Neural progenitor cell (in vitro differentiated cells): Measurements from ENCODE around the gene TYMP.

ENCODE experiments used
- EZH2 ChIP-seq: fragments of 200-600 bp; sonication (generic); IDR thresholded peaks from 2 replicates; pipeline ENCODE4 v1.6.1; 2017; ENCODE audit warnings: antibody characterized with exemption, mild to moderate bottlenecking, moderate library complexity
- TF ChIP-seq, protein P1 (sequence below): fragments of 200-600 bp; sonication (generic); IDR thresholded peaks from 2 replicates; pipeline ENCODE4 v1.5.1; 2017; ENCODE audit warnings: antibody characterized with exemption, mild to moderate bottlenecking

DNA sequence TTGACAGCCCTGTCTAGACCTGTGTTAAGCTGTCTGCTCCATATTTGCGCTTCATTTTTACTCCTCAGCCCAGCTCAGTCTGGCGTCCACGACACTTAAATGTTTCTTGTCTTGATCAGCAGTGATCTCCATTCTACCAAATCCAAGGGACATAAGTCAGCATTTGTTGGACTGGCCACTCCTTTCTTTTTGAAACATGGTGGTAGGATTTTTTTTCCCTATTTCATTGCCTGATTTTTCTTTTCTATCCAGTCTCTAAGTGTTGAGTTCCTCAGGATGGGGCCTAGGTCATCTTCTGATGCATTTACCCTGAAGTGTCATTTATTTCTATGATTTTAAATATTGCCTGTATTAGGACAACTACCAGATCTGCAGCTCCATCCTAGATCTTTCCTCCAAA is 20.9 kb downstream of the TYMP start:
- TF ChIP-seq, protein P1, sequence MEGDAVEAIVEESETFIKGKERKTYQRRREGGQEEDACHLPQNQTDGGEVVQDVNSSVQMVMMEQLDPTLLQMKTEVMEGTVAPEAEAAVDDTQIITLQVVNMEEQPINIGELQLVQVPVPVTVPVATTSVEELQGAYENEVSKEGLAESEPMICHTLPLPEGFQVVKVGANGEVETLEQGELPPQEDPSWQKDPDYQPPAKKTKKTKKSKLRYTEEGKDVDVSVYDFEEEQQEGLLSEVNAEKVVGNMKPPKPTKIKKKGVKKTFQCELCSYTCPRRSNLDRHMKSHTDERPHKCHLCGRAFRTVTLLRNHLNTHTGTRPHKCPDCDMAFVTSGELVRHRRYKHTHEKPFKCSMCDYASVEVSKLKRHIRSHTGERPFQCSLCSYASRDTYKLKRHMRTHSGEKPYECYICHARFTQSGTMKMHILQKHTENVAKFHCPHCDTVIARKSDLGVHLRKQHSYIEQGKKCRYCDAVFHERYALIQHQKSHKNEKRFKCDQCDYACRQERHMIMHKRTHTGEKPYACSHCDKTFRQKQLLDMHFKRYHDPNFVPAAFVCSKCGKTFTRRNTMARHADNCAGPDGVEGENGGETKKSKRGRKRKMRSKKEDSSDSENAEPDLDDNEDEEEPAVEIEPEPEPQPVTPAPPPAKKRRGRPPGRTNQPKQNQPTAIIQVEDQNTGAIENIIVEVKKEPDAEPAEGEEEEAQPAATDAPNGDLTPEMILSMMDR: no peak
- TF ChIP-seq EZH2: no peak
